GM19372 (cell line): ENCODE data around the gene FRMPD2.
"Not testable (repeated sequence)": the region's sequence is repeated elsewhere in the genome, so short reads cannot be mapped to it uniquely, and the experiment has no call there.

Experiments used
- ATAC-seq: cut with Tn5 transposase; IDR thresholded peaks from one replicate; pipeline ENCODE4 v1.9.1; 2021; ENCODE audit warnings: mild to moderate bottlenecking, low read depth, moderate library complexity; ENCODE audit not compliant: unreplicated experiment

The FRMPD2 gene

DNA sequence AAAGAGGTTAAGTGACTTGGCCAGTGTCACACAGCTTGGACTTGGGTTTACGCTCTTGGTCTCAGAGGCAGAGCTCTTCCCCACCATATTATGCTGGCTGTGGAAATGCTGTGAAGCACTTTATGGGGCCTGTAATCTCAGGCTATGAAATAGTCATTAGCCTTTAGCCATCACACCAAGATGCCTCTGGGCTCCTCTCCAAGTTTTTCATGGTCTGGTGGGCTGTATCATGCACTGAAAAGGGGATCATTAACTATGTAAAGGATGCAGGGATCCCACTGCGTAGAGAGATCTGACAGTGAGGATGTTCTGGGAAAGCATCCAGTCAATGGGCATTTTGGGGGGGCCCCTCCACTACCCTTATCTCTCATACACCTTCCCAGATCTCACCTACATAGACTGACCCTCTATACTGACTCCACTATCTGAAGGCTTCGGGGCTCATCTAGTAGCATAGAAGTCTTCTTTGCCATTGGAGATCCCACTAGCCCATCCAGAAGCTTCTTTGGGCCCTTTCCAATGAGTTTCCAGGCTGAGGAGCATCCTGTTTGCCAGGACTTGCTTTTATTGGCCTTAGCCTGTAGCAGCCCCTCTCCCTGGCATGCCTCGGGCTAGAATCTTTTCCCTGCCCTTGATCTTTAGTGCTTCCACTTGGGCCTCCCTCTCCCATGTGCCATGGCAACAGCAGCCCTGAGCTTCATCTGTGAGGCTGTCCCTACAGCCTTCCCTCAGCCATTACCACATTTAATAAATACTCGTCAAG is 19.6 kb downstream of the FRMPD2 start:
- no peak for ATAC-seq

DNA sequence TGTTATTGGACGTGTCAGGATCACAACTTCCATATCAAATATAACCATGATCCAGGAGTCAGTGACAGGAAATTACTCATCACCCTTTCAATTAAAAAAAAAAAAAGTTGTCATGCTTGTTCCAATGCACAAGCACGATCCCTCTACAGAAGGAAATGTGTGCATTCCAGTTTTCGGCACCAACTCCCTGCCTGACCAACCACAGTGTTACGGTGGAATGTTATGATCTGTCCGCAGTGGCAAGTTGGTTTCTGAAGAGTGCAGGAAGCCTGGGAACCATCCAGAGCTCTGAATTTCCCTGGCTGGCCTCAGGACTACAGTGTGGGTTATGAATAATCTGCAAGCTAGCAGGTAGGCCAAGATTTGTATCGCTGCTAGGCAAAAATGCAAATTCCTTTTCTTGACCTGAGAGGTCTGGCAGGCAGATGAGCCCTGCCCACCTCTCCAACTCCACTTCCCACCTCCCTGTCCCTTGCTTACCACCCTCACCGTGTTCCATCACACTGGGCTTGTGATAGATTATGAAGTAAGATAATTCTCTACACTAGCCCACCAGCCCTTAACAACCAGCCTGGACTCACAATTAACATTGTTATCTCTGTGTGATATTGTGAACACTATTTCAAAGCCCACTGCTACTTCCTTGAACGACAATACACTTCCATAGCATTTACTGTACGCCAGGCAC is 20.4 kb downstream of the FRMPD2 start:
- ATAC-seq: no peak

DNA sequence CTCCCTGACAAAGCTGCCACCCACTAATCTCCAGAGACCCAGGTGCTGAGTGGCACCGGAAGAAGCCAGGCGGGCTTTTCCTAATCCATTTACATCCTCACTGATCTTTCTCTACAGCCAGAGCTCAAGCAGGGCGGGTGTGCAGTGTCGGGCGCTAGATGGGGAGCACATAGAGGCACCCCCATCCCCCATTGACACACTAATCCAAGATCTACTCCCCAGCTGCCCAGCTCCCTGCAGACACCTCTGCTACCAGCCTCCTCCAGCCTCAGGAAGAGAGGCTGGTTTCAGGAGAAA is 22.2 kb downstream of the FRMPD2 start:
- no peak for ATAC-seq

DNA sequence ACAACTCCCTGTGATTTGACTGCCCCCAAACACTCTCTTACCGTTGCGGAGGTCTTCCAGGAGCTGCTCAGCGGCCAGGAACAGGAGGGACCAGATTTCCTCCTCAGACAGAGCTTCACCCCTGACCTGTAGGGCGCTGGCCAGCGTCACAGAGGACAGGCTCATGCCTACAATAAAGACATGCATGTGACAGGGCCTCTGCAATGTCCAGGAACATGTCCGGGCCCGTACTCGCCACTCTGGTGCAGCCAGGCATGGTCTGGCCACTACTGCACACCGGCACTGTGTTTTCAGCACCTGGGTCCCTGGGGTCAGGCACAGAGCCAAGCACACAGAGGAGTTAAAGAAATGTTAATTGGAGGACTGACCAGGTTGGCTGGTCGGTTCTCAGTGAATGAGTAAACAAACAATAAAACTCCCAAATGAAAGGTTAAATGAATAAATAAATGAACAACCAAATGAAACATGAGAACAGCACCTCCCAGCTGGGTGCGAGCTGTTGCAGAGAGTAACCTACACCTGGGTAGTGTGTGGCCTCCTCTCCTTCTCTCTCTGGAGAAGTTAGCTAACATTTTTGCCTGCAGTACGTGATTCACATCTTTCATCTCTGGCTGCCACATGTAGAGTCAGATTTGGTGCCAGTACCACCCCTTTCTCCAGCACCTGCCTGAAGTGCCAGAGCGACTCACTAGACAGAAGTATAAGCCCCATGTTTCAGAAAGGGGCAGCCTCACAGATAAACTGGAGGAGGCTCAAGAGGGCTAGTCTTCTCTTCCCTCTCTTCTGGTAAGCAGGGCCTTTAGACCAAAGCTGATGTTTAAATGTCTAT is 22.8 kb downstream of the FRMPD2 start:
- ATAC-seq: no peak

DNA sequence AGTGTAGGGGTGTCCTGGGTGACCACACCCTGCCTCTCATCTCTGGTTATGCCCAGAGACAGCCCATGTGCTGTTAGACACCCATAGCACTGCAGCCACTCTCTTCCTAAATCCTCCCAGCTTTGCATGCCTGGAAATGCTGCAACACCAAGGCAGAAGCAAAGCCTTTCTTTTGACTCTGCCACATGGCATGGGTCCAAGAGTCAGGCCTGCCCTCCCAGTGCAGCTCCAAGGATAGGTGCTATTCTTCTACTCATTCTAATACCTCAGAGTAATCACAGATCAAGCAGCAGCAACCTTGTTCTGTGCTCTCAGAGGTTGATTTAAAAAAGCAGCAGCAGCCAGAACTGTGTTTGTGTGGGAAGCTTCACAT is 23.4 kb downstream of the FRMPD2 start:
- ATAC-seq: no peak

DNA sequence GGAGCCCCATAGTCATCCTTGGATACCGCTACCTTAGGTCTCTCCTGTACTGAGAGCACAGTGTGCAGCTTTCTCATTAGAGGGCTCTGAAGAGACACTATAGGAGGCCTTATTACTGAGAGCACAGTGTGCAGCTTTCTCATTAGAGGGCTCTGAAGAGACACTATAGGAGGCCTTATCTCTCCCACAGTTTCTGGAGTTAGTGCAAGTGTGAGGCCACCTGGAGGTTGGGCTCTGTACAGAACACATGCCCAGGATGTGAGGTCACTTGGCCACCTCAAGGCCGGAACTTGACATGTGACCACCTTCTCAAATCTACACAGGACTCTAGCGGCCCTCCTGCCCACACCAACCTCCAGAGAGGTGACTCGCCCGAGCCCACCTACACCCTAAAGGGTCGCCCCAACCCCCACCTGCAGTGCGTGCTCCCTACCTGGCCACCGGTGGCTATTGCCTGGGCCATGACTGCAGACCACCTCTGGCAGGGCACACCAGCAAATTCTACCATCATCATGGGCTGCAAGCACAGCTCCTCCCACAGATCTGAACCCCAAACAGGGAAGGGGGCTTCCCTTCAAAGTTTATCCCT is 24.6 kb downstream of the FRMPD2 start:
- ATAC-seq: no peak

DNA sequence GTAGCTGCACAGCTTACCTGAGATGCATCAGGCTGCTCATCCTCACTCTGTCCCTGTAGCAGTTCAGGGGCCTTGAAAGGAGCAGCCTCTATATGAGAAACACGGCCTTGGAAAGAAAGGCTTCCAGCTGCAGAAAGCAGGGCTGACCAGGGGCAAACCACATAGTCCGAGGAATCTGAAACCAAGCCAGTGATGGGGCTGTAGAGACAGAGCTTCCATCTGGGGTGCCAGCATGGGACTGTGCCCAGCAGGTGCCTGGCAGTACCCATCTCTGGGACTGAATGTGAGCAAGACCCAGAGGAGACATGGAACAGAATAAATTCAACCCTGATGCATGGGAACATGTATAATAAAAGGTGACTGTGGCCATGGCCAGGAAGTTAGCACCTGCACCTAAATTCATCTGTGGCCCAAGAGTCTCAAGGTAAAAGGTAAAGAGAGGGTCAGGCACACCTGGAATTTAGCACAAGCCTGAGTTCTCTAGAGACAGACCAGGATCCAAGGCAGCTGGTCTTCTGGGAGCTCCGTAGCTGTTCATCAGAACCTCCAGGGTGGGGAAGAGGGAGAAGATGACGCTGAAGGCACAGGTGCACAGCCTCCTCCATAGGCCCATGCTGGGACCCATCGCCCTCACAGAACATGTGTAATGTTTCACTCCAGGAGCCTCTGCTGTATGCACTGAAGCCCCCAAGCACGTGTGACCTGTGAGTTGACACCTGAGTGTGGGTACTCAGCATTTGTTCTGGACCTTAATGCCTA is 25.3 kb downstream of the FRMPD2 start:
- no peak for ATAC-seq

DNA sequence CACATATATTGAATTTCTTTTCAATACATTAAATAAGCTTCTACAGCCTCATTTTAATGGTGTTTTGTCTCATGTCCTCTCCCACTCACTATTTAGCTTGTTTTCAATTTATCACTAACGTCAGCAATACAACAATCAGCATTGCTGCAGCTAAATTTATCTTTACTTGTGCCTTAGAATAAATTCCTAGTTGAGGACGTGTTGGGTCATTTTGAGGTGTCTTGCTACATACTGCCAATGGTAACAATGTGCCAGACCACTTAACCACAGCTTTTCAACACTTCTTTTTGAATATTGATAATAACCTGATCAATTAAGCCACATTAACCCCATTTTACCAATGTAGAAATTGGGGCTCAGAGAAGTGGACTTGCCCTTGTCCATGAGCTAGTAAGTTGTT is 26.0 kb downstream of the FRMPD2 start:
- ATAC-seq: no peak

DNA sequence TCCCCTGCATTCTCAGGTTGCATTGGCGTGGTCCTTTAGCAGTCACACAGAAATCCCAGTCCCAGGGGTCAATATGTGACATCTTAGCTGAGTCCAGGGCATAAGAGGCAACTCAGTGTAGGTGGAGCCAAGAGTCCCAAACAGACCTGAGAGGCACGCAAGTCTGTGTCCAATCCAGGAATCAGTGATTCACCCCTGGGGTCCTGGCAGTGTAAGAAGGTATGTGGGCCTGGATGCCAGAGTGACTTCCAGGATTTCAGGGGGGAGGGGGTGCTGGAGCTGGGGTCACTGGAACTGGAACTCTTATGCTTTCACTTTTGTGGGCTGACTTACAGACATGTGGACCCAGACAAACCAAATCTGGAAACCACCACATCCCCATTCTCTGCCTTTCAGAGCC is 26.8 kb downstream of the FRMPD2 start:
- no peak for ATAC-seq

DNA sequence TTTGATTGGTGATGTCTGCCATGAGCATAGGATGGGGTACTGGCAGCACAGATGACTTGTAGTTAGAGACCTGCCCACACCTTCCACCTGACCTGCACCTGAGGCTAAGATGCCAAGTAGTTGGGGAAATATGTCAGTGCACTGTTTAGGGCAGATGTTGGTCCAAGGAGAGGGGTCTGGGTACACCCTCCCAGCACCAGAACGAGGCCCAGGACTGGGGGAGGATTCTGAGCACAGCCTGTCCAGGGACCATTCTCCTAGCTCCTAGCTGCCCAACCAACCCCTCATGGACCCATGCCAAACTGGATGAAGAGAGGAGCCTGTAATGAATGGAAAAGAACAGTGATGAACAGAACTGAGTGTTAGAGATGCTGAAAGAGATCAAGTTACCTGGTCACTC is 28.0 kb downstream of the FRMPD2 start:
- ATAC-seq: no peak

DNA sequence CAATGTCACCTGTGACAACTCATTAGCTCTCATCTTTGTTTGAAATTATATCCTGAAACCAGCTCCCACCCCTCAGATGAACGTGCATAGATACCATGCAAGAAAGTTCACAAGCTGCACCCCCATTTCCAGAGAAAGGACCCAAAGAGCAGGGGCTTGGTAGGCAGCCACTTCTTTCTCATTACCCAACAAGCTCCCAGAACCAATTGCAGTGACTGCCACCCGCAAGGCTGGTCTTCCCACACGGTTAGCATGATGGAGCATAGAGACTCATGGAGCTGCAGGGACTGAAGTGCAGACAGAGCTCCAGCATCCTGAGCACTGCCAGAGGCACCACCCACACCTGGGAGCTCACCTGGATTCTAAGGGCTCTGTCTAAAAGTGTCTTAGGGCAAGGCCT is 28.5 kb downstream of the FRMPD2 start:
- no peak for ATAC-seq

DNA sequence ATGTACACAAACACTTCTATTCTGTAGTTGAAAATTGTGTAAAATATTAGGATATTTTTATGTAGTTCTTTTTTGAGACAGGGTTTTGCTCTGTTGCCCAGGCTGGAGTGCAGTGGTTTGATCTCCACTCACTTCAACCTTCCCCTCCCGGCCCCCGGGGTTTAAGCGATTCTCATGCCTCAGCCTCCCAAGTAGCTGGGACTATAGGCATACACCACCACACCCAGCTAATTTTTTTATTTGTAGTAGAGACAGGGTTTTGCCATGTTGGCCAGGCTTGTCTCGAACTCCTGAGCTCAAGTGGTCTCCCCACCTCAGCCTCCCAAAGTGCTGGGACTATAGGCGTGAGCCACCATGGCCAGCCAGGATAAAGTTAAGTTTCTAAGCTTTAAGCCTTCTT is 30.6 kb downstream of the FRMPD2 start:
- not testable (repeated sequence) for ATAC-seq

DNA sequence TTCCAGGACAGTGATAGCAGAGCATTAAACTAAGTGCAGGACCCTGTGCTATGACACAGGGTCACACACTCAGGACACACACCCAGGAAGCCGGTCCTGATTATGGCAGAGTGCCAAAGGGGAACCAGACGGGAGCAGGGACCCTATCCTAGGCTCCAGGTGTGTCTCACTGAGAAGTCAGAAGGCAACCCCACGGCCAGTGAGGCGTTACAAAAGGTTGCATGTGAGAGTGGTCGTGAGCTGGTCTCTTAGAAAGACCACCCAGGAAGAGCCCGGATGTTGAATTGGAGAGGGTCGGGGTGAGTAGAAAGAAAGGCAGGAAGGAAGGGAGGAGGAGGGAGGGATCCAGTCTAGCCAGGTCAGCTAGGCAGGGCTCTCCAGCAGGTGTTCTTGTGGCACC is 31.0 kb downstream of the FRMPD2 start:
- no peak for ATAC-seq

DNA sequence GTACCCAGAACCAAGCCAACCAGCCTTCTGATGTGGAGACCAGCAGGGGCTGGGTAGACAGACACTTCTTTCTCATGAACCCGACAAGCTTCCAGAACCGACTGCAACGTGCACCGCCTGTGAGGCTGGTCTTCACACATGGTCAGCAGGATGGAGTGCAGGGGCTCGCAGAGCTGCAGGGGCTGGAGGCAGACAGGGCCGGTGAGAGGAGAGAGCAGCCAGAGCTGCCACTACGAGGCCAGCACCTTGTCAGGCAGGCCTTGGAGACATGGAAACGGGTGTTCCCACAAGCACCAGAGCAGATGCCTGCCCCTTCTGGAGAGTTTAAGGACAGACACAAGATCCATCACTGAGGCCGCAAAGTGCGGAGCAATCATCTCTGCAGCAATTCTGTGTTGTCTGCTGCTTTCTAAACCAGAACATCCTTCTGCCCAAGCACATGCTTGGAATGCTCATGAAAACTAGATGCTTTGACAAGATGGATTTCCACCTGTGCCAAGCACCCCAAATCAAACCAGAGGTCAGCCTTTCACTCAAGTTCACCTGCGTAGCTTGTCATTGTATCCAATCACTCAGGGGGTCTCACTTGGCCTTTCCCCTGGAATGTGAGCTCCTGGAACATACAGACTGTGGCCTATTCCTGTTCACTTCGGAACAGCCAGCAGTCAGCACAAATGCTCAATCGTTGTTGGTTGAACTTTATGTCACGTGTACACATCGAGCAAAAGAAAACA is 32.2 kb downstream of the FRMPD2 start:
- ATAC-seq: no peak

DNA sequence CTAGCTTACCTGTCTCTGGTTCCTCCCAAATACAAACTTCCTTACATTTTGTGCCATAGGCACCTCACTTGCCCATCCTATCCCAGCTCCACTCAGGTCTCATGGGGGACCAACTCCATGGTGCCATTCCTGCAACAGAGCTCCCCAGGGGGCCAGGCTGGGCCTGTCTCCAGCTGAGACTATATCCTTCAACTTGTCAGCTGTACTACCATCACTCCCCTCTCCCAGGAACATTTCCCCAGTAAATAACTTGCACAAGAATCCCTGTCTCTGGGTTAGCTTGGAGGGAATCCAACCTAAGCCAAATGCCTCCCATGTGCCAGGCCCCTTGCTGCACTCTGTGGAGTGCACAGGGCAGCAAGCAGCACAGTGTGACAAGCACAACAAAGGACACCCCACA is 33.2 kb downstream of the FRMPD2 start:
- no peak for ATAC-seq

DNA sequence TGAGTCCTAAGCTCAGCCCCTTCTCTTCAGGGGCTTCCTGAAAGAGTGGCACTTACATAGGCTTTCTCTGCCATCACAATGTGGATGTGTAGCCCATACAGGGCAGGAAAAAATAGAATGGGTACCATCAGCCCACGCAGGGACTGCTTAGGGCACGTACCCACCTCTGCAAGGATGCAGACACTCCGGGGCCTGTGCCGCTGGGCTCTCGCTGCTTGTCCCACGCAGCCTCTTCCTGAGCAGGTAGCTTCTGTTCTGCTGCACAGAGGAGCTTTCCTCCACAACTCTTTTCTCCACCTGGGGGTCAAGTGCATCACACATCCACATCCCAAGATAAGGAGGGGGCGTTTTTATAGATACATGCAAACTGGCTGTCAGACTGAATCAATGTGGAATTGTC is 34.3 kb downstream of the FRMPD2 start:
- ATAC-seq: no peak

DNA sequence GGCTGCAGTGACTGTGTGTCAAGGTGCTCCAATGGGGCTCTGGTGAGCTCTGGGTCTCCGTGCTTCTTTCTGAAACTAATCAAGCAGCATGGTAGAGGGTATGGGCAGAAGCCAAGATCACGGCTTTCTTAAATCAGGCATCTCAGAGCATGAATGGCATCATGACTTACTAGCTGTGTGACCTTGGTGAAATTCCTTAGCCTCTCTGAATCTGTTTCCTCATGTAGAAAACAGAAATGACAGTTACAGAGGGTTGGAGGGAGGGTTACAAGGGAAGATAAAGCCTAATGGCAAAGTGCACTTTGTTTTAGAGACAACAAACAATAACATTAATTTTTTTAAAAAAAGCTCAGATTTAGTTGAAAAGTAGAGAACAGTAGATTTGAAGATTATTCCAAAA is 34.9 kb downstream of the FRMPD2 start:
- ATAC-seq: no peak

DNA sequence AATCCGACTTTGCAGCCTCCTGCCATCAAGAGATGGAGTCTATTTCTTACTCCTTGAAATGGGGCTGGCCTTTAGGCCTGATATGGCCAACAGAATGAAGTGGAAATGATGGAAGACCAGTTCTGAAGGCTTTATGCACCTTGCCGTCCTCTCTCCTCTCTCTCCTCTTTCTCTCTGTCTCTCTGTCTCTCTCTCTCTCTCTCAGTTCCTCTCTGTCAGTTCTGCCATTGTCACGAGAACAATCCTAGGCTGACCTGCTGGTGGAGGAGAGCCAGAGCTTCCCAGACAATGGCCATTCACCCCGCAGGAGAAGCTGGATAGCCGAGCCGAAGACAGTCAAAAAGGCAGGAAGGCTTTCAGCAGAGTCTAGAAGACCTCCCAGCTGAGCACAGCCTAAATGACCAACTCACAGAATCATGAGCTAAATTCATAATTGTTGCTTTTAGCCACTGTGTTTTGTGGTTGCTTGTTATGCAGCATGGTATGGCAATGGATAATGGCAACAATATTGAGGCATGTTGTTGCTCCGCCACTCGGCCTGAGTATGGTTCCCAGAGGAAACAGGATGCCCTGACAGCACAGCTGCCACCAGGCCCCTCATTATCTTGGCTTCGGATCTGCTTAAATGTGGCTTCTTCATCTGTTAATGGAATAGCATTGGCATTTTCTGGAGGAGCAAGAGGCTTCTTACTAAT is 35.5 kb downstream of the FRMPD2 start:
- ATAC-seq: no peak
